Measurements from ENCODE around the gene TREH. TPM values are rescaled to one million over a fixed set of nuclear protein-coding genes. Genes with fewer than 3 reads are reported as not detected.

The TREH gene
- total RNA-seq, 1 experiment from 2014 or later: not detected

DNA sequence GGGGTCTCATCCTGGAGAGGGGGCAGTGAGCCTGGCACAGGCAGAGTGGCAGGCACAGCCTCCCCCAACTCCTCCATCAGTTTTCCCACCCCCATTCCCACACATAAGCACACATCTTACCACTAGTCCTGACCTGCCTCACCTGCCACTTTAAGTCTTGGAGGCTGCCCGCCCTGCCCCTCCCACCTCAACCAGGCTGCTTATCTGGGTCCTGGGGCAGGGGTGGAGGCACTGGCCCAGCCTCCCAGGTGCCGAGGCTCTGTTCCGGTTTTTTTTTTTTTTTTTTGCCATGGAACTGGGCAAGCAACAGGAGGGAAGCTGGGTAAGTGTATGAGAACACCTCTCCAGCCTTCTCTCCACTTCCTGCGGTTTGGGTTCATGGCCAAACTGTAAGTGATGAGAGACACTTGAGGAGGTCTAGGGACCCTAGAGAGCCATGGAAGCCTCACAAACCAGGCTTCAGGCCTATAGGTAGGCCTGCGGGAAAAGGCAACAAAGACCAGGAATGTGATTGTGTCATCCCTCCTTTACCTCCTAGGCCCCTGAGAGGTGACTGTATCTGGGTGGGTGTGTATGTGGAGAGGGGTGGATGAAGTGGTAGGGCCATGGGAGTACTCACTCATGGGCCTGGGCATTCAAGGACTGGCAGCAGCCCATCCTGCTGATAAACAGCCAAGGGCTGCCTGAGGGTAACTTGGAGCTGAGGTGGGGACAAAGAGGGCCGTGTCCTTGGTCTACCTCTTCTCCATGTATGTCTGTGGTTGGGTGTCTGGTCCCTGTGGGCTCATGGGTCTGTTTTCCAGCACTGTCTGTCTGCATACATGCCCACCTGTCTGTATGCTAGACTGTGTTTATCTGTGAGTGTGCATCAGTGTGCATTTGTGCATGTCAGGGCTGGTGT lies 49.4 kb downstream of the TREH start:
- intact Hi-C loops (cut with micrococcal nuclease; ENCODE audit: unreplicated experiment): no loop called here
- Histone ChIP-seq H3K4me3 (ENCODE audit: low read depth, low read length, poor library complexity, severe bottlenecking) (no peak overlapping the region), H3K36me3 (ENCODE audit: insufficient read depth, low read length, poor library complexity, severe bottlenecking) (peaks cover 24% of the 10 kb centered on the region), H3K4me1 (ENCODE audit: insufficient read depth, low read length, poor library complexity, severe bottlenecking) (peaks cover 17% of the 10 kb centered on the region), H3K27me3 (replicated peaks; ENCODE audit: insufficient read depth, low read depth, low read length, poor library complexity) (no peaks in the 10 kb centered on the region), H3K27ac (ENCODE audit: low read depth, low read length, poor library complexity, severe bottlenecking) (no peak overlapping the region), H3K9me3 (ENCODE audit: low read depth, low read length, poor library complexity, severe bottlenecking) (no peaks in the 10 kb centered on the region)
- ChIA-PET POLR2A (ENCODE audit: low non-redundant PET) (interaction anchor here (0.8 kb wide), 1 partner anchor 465 kb away, joined by 5 read pairs; no protein-coding TSS in a partner anchor), CTCF (no interaction called here)
- DNase-seq (ENCODE audit: low spot score): no peak
- TF ChIP-seq EZH2 (IDR thresholded peaks at IDR 0.05; ENCODE audit: borderline replicate concordance, low read depth, low read length, poor library complexity, severe bottlenecking): no peak
- no TSS peak for BruUV-seq (replicated peaks)

- Histone ChIP-seq H3K36me3 (ENCODE audit: insufficient read depth, low read length, poor library complexity, severe bottlenecking) (peaks cover 24% of the 10 kb centered on the region), H3K4me3 (ENCODE audit: low read depth, low read length, poor library complexity, severe bottlenecking) (no peak overlapping the region), H3K4me1 (ENCODE audit: insufficient read depth, low read length, poor library complexity, severe bottlenecking) (peaks cover 8% of the 10 kb centered on the region), H3K9me3 (ENCODE audit: low read depth, low read length, poor library complexity, severe bottlenecking) (no peaks in the 10 kb centered on the region), H3K27me3 (replicated peaks; ENCODE audit: insufficient read depth, low read depth, low read length, poor library complexity) (no peaks in the 10 kb centered on the region), H3K27ac (ENCODE audit: low read depth, low read length, poor library complexity, severe bottlenecking) (no peak overlapping the region)
- no peak for TF ChIP-seq EZH2 (IDR thresholded peaks at IDR 0.05; ENCODE audit: borderline replicate concordance, low read depth, low read length, poor library complexity, severe bottlenecking)
- TF ChIP-seq CTCF (conservative IDR thresholded peaks at IDR 0.05; ENCODE audit: low read depth, low read length): no peak
- CTCF ChIA-PET: no interaction called here
- BruUV-seq (replicated peaks): no TSS peak
- no peak for DNase-seq (ENCODE audit: low spot score)
- POLR2A ChIA-PET (ENCODE audit: low non-redundant PET): no interaction called here
- intact Hi-C loops (cut with micrococcal nuclease; ENCODE audit: unreplicated experiment): no loop called here
Observed at GRCh38 chr11:118628861-118629549, 50.4 kb downstream of the TREH start.

DNA sequence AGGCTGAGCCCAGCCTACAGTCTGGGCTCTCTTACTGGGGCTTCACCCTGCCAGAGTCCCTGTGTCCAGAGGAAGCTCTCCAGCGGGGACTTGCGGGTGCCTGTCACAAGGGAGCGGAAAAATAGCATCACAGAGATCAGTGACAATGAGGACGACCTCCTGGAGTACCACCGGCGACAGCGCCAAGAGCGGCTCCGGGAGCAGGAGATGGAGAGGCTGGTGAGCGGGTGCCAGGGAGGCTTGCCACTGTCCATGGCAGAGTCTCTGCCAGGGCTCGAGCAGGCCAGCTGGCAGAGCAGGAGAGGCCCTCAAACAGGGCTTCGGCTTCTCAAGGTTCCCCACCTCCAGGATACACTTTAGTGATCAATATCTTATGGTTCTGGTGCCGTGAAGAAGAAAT lies 51.0 kb downstream of the TREH start:
- intact Hi-C loops (cut with micrococcal nuclease; ENCODE audit: unreplicated experiment): no loop called here
- Histone ChIP-seq H3K9me3 (ENCODE audit: low read depth, low read length, poor library complexity, severe bottlenecking) (no peaks in the 10 kb centered on the region), H3K36me3 (ENCODE audit: insufficient read depth, low read length, poor library complexity, severe bottlenecking) (peaks cover 24% of the 10 kb centered on the region), H3K27me3 (replicated peaks; ENCODE audit: insufficient read depth, low read depth, low read length, poor library complexity) (no peaks in the 10 kb centered on the region), H3K4me1 (ENCODE audit: insufficient read depth, low read length, poor library complexity, severe bottlenecking) (peaks cover 8% of the 10 kb centered on the region), H3K4me3 (ENCODE audit: low read depth, low read length, poor library complexity, severe bottlenecking) (no peak overlapping the region), H3K27ac (ENCODE audit: low read depth, low read length, poor library complexity, severe bottlenecking) (no peak overlapping the region)
- DNase-seq (ENCODE audit: low spot score): no peak
- CTCF ChIA-PET: no interaction called here
- POLR2A ChIA-PET (ENCODE audit: low non-redundant PET): no interaction called here
- no TSS peak for BruUV-seq (replicated peaks)
- no peak for TF ChIP-seq EZH2 (IDR thresholded peaks at IDR 0.05; ENCODE audit: borderline replicate concordance, low read depth, low read length, poor library complexity, severe bottlenecking)
- no peak for TF ChIP-seq CTCF (conservative IDR thresholded peaks at IDR 0.05; ENCODE audit: low read depth, low read length)

Data from A673 (cell line).